ENCODE data around the gene NPIPA5. TPM values are rescaled to one million over a fixed set of nuclear protein-coding genes. Genes with fewer than 3 reads are reported as not detected.
"Not testable (repeated sequence)": the region's sequence is repeated elsewhere in the genome, so short reads cannot be mapped to it uniquely, and the experiment has no call there.

Gene NPIPA5
- polyA plus RNA-seq, 6 donors from 2014 or later: 0.82 to 1.0 TPM; not detected in 4

GRCh38 chr16:15352852-15353251 lies 25.2 kb downstream of the NPIPA5 start:
- not testable (repeated sequence) for H3K4me1 Mint-ChIP-seq; H3K9me3 Mint-ChIP-seq; DNase-seq; ATAC-seq (ENCODE audit: low read depth in 2 of 2); H3K27ac Mint-ChIP-seq; H3K4me3 Mint-ChIP-seq; H3K36me3 Mint-ChIP-seq; H3K27me3 Mint-ChIP-seq

- DNase-seq; H3K4me3 Mint-ChIP-seq; H3K9me3 Mint-ChIP-seq; H3K27me3 Mint-ChIP-seq; ATAC-seq (ENCODE audit: low read depth in 2 of 2); H3K4me1 Mint-ChIP-seq; H3K36me3 Mint-ChIP-seq; H3K27ac Mint-ChIP-seq: not testable (repeated sequence)
Observed at GRCh38 chr16:15351745-15352144, 26.3 kb downstream of the NPIPA5 start.

- not testable (repeated sequence) for H3K4me3 Mint-ChIP-seq; ATAC-seq (ENCODE audit: low read depth in 2 of 2); H3K4me1 Mint-ChIP-seq; H3K9me3 Mint-ChIP-seq; H3K27me3 Mint-ChIP-seq; H3K27ac Mint-ChIP-seq; DNase-seq; H3K36me3 Mint-ChIP-seq
Observed at GRCh38 chr16:15351251-15351650, 26.8 kb downstream of the NPIPA5 start.

DNA sequence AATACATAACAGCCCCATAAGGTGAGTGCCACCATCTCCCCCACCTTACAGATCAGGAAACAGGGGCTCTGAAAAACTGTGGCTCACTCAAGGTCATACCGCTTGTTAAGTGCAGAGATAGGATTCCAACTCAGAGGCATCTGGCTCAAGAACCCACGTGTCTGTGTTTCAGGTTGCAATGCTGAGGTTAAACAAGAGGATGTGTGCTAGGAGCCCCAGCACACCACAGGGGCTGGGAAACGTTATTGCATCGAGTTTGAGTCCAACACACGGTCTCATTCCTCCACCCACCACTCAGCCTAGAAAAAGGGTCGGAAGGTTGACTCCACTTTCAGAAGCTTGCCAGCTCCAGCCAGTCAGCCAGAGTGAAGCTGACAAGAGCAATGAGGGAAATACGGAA lies 29.4 kb downstream of the NPIPA5 start:
- H3K27ac Mint-ChIP-seq; H3K36me3 Mint-ChIP-seq; H3K4me1 Mint-ChIP-seq; ATAC-seq (ENCODE audit: low read depth in 2 of 2); H3K4me3 Mint-ChIP-seq; DNase-seq; H3K27me3 Mint-ChIP-seq; H3K9me3 Mint-ChIP-seq: not testable (repeated sequence)

DNA sequence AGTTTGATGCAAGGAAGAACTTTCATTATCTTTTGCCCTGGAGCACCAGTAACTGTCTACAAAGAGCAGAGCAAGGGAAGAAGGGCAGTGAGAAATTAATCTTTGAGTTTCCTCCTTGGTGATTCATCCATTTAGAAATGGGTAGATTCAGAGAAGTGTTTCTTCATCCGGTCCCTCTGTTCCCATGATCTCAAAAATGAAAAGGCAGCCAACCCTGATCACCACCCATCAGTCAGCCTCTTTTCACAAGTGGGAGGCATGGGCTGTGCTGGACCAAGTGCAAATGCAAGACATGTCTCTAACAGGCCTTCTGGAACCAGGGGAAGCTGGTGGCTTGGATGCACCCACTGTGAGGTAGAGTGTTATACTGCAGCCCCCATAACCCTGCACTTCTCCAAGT lies 35.8 kb downstream of the NPIPA5 start:
- not testable (repeated sequence) for H3K27me3 Mint-ChIP-seq; ATAC-seq (ENCODE audit: low read depth in 2 of 2); H3K36me3 Mint-ChIP-seq; H3K4me3 Mint-ChIP-seq; DNase-seq; H3K9me3 Mint-ChIP-seq; H3K4me1 Mint-ChIP-seq; H3K27ac Mint-ChIP-seq

- H3K4me1 Mint-ChIP-seq; H3K36me3 Mint-ChIP-seq; H3K4me3 Mint-ChIP-seq; ATAC-seq (ENCODE audit: low read depth in 2 of 2); H3K27ac Mint-ChIP-seq; H3K9me3 Mint-ChIP-seq; H3K27me3 Mint-ChIP-seq; DNase-seq: not testable (repeated sequence)
Observed at GRCh38 chr16:15338986-15339385, 39.1 kb downstream of the NPIPA5 start.

GRCh38 chr16:15337974-15338605 lies 40.0 kb downstream of the NPIPA5 start:
- H3K4me3 Mint-ChIP-seq; H3K36me3 Mint-ChIP-seq; H3K4me1 Mint-ChIP-seq; ATAC-seq (ENCODE audit: low read depth in 2 of 2); H3K27ac Mint-ChIP-seq; DNase-seq; H3K27me3 Mint-ChIP-seq; H3K9me3 Mint-ChIP-seq: not testable (repeated sequence)

DNA sequence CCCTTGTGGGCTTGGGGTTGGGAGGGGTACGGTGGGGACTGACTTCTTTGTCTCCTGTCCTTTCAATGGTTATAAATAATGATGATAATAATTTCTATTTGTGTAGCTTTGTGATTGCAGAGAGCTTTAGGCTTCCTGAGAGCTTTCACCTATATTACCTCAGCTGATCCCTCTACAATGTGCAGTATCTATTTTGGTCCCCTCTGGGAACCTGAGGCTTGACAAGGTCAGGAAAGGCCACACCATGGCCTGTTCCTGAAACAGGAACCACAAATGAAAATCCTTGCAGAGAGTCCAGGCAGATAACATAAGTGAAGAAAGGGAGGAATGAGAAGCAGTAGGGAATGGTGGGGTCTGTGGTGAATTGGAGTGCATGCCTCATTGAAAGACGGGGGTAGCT lies 42.5 kb downstream of the NPIPA5 start:
- ATAC-seq (ENCODE audit: low read depth in 2 of 2); DNase-seq; H3K9me3 Mint-ChIP-seq; H3K27ac Mint-ChIP-seq; H3K36me3 Mint-ChIP-seq; H3K27me3 Mint-ChIP-seq; H3K4me1 Mint-ChIP-seq; H3K4me3 Mint-ChIP-seq: not testable (repeated sequence)

GRCh38 chr16:15333969-15334368 lies 44.1 kb downstream of the NPIPA5 start:
- H3K9me3 Mint-ChIP-seq; H3K36me3 Mint-ChIP-seq; H3K4me3 Mint-ChIP-seq; DNase-seq; H3K4me1 Mint-ChIP-seq; H3K27ac Mint-ChIP-seq; ATAC-seq (ENCODE audit: low read depth in 2 of 2); H3K27me3 Mint-ChIP-seq: not testable (repeated sequence)

GRCh38 chr16:15330978-15331377 lies 47.1 kb downstream of the NPIPA5 start:
- H3K27ac Mint-ChIP-seq; H3K36me3 Mint-ChIP-seq; DNase-seq; H3K9me3 Mint-ChIP-seq; H3K4me1 Mint-ChIP-seq; ATAC-seq (ENCODE audit: low read depth in 2 of 2); H3K27me3 Mint-ChIP-seq; H3K4me3 Mint-ChIP-seq: not testable (repeated sequence)

GRCh38 chr16:15324954-15325353 lies 53.1 kb downstream of the NPIPA5 start:
- H3K4me1 Mint-ChIP-seq, H3K4me3 Mint-ChIP-seq, H3K36me3 Mint-ChIP-seq, DNase-seq, H3K27ac Mint-ChIP-seq, H3K9me3 Mint-ChIP-seq, H3K27me3 Mint-ChIP-seq: not testable (repeated sequence)
- ATAC-seq (ENCODE audit: low read depth in 2 of 2): peak; percentile 74 to 86

GRCh38 chr16:15323373-15323772 lies 54.7 kb downstream of the NPIPA5 start:
- not testable (repeated sequence) for H3K4me3 Mint-ChIP-seq; H3K27me3 Mint-ChIP-seq; H3K27ac Mint-ChIP-seq; H3K9me3 Mint-ChIP-seq; H3K4me1 Mint-ChIP-seq; DNase-seq; H3K36me3 Mint-ChIP-seq; ATAC-seq (ENCODE audit: low read depth in 2 of 2)

- not testable (repeated sequence) for DNase-seq; H3K36me3 Mint-ChIP-seq; H3K4me1 Mint-ChIP-seq; H3K27ac Mint-ChIP-seq; H3K4me3 Mint-ChIP-seq; ATAC-seq (ENCODE audit: low read depth in 2 of 2); H3K27me3 Mint-ChIP-seq; H3K9me3 Mint-ChIP-seq
Observed at GRCh38 chr16:15321221-15321620, 56.9 kb downstream of the NPIPA5 start.

DNA sequence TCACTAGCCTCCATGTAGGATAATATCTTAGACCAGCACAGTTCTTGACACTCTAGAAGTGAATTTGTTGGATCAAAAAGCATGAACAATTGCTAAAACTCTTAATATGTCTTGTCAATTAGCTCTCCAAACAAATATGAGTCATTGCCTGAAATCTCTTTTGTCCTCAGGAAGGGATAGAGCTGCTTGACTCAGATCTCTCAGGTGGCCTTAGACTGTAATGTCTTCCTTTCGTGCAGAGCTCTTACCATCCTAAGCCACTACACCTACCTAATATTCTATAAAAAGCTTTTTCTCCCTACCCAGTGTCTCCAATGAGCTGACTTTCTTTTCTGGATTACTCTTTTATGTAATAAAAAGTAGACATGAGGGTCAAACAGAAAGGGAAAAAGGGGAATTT lies 63.5 kb downstream of the NPIPA5 start:
- peaks cover 0 to 24% (median 5%) of the 10 kb centered on the region in 7 donors for H3K9me3 Mint-ChIP-seq
- not testable (repeated sequence) for H3K27ac Mint-ChIP-seq; ATAC-seq (ENCODE audit: low read depth in 2 of 2); DNase-seq; H3K36me3 Mint-ChIP-seq; H3K27me3 Mint-ChIP-seq; H3K4me3 Mint-ChIP-seq; H3K4me1 Mint-ChIP-seq

Data from naive B cell (primary cell).